HUDEP-2 (cell line): Measurements from ENCODE around the gene CBL.

Experiments
- DNase-seq, 76 experiments: peaks; one replicate each; lab custom pipeline; 2025; ENCODE audit not compliant: unreplicated experiment in 76 of 76; lab: John Stamatoyannopoulos, UW

The CBL gene

GRCh38 chr11:119340335-119341221 lies 134.4 kb downstream of the CBL start, which contains the start of gene C1QTNF5:
C1QTNF5 (minus strand) TSS chr11:119340883; CDS start chr11:119340397, 486 bp downstream.
- DNase-seq = no peak

- no peak for DNase-seq
These were observed 135.3 kb downstream of the CBL start for GRCh38 chr11:119341222-119342022.

GRCh38 chr11:119342023-119342300 lies 135.8 kb downstream of the CBL start:
- peak in 1 of 76 experiments; percentile 2 for DNase-seq

- DNase-seq = no peak
These were observed 136.4 kb downstream of the CBL start for GRCh38 chr11:119342362-119343130.

GRCh38 chr11:119343726-119344125 lies 137.6 kb downstream of the CBL start:
- no peak for DNase-seq

GRCh38 chr11:119344291-119345010 lies 138.3 kb downstream of the CBL start:
- DNase-seq = no peak

- DNase-seq = no peak
These were observed 139.5 kb downstream of the CBL start for GRCh38 chr11:119345685-119346084.

- no peak for DNase-seq
These were observed 140.5 kb downstream of the CBL start, which contains the start of gene MFRP for GRCh38 chr11:119346605-119347004. MFRP (minus strand) TSS chr11:119346705; CDS start chr11:119346513, 192 bp downstream.

GRCh38 chr11:119347242-119347641 lies 141.1 kb downstream of the CBL start:
- no peak for DNase-seq

- DNase-seq = no peak
These were observed 141.9 kb downstream of the CBL start for GRCh38 chr11:119347940-119348605.

- DNase-seq = no peak
These were observed 144.2 kb downstream of the CBL start for GRCh38 chr11:119350302-119350701.

- no peak for DNase-seq
These were observed 145.1 kb downstream of the CBL start for GRCh38 chr11:119351232-119351631.

- no peak for DNase-seq
These were observed 146.7 kb downstream of the CBL start for GRCh38 chr11:119352857-119353260.

GRCh38 chr11:119355091-119355843 lies 149.1 kb downstream of the CBL start:
- no peak for DNase-seq

GRCh38 chr11:119356349-119357031 lies 150.4 kb downstream of the CBL start:
- DNase-seq = peak in 62 of 76 experiments; percentile 3 to 79 (median 48)

GRCh38 chr11:119357074-119357473 lies 150.9 kb downstream of the CBL start:
- DNase-seq = no peak
